ENCODE data around the gene SMOC2.

DNA sequence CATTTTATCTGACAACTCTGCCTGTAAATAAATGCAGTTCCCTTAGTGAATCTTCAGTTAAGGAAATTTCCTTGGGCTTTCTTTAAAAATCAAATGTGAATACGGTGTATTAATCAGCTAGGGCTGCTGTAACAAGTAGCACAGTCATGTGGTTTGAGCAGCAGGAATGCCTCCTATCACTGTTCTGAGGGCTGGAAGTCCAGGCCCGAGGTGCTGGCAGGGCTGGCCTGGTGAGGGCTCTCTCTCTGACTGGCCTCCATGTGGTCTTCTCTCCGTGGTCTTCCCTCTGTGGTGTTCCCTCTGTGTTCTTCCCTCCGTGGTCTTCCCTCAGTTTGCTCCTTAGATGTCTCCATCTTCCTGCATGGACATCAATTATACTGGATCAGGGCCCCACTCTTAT is 124.1 kb downstream of the SMOC2 start:
- TF ChIP-seq POLR2A (IDR thresholded peaks at IDR 0.05) = no peak
- TF ChIP-seq, protein P1, sequence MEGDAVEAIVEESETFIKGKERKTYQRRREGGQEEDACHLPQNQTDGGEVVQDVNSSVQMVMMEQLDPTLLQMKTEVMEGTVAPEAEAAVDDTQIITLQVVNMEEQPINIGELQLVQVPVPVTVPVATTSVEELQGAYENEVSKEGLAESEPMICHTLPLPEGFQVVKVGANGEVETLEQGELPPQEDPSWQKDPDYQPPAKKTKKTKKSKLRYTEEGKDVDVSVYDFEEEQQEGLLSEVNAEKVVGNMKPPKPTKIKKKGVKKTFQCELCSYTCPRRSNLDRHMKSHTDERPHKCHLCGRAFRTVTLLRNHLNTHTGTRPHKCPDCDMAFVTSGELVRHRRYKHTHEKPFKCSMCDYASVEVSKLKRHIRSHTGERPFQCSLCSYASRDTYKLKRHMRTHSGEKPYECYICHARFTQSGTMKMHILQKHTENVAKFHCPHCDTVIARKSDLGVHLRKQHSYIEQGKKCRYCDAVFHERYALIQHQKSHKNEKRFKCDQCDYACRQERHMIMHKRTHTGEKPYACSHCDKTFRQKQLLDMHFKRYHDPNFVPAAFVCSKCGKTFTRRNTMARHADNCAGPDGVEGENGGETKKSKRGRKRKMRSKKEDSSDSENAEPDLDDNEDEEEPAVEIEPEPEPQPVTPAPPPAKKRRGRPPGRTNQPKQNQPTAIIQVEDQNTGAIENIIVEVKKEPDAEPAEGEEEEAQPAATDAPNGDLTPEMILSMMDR (IDR thresholded peaks at IDR 0.05) = no peak
- no peak for TF ChIP-seq EP300 (IDR thresholded peaks at IDR 0.05)

Measured in tibial nerve (tissue), 4 donors.